HEK293 (cell line): ENCODE data around the gene AXIN1.

Source experiments
- CTCF ChIA-PET: fragments of 350-600 bp; formaldehyde crosslinking; extraction: SDS; loops from one replicate; lab custom pipeline; 2021; ENCODE audit warnings: antibody characterized with exemption; lab: Yijun Ruan, JAX
- POLR2A ChIA-PET: fragments of 300-600 bp; formaldehyde crosslinking; extraction: SDS; loops from one replicate; lab custom pipeline; 2020; ENCODE audit warnings: antibody characterized with exemption, inconsistent platforms; lab: Yijun Ruan, JAX
- H3K27ac ChIP-seq: fragments of 200-500 bp; sonication (Bioruptor generic); 2 replicates; pipeline ENCODE4 v1.5.1; 2014; ENCODE audit warnings: low read depth, low read length, control low read depth, inconsistent platforms; ENCODE audit errors: extremely low read depth
- H3K36me3 ChIP-seq, 2 experiments: fragments of 200-500 bp in 1 of 2; sonication (Bioruptor generic) in 1 of 2; 1 replicate in 1 of 2; 2 replicates in 1 of 2; pipeline ENCODE4 v1.5.1; 2014 to 2017; ENCODE audit warnings: inconsistent platforms in 2 of 2, low read length in 2 of 2; ENCODE audit not compliant: control insufficient read depth in 2 of 2, insufficient read depth in 1 of 2
- H3K4me1 ChIP-seq: fragments of 200-500 bp; sonication (Bioruptor generic); 2 replicates; pipeline ENCODE4 v1.5.1; 2014; ENCODE audit warnings: mild to moderate bottlenecking, low read length, inconsistent platforms; ENCODE audit not compliant: control insufficient read depth, insufficient read depth
- H3K4me3 ChIP-seq: 2 replicates; pipeline ENCODE4 v1.5.1; 2011; ENCODE audit warnings: low read depth, mild to moderate bottlenecking, control low read depth, low read length, moderate library complexity
- H3K9me3 ChIP-seq: fragments of 200-500 bp; sonication (Bioruptor generic); 2 replicates; pipeline ENCODE4 v1.5.1; 2014; ENCODE audit warnings: low read depth, low read length, inconsistent platforms; ENCODE audit not compliant: control insufficient read depth, insufficient read depth
- BCL11B ChIP-seq: fragments of 450-650 bp; formaldehyde crosslinking; IDR thresholded peaks from 2 replicates; pipeline ENCODE4 v1.5.1; 2016; ENCODE audit warnings: low read depth, missing biosample characterization, missing genetic modification characterization
- GLI2 ChIP-seq: fragments of 450-650 bp; formaldehyde crosslinking; IDR thresholded peaks from 2 replicates; pipeline ENCODE4; 2017; ENCODE audit warnings: missing biosample characterization, missing genetic modification characterization, low read depth, borderline replicate concordance
- PBX3 ChIP-seq: sonication (generic); formaldehyde crosslinking; IDR thresholded peaks from 2 replicates; pipeline ENCODE4 v1.8.1; 2022; ENCODE audit warnings: mild to moderate bottlenecking, moderate library complexity, missing genetic modification reagents
- PRDM2 ChIP-seq: fragments of 450-650 bp; formaldehyde crosslinking; IDR thresholded peaks from 2 replicates; pipeline ENCODE4 v1.5.1; 2016; ENCODE audit warnings: missing biosample characterization, missing genetic modification characterization, borderline replicate concordance
- ZBTB48 ChIP-seq: fragments of 450-650 bp; formaldehyde crosslinking; IDR thresholded peaks from 2 replicates; pipeline ENCODE4 v1.5.1; 2016; ENCODE audit warnings: missing biosample characterization, missing genetic modification characterization
- ZBTB6 ChIP-seq: fragments of 450-650 bp; formaldehyde crosslinking; IDR thresholded peaks from 2 replicates; pipeline ENCODE4 v1.5.1; 2017; ENCODE audit warnings: missing biosample characterization, missing genetic modification characterization
- ZEB2 ChIP-seq: fragments of 450-650 bp; formaldehyde crosslinking; IDR thresholded peaks from 2 replicates; pipeline ENCODE4 v1.5.1; 2016; ENCODE audit warnings: missing biosample characterization, missing genetic modification characterization
- ZNF140 ChIP-seq: fragments of 450-650 bp; formaldehyde crosslinking; IDR thresholded peaks from 2 replicates; pipeline ENCODE4 v1.5.1; 2016; ENCODE audit warnings: missing biosample characterization, missing genetic modification characterization
- ZNF324 ChIP-seq: fragments of 450-650 bp; formaldehyde crosslinking; IDR thresholded peaks from 2 replicates; pipeline ENCODE4 v1.5.1; 2016; ENCODE audit warnings: missing biosample characterization, missing genetic modification characterization
- ZNF561 ChIP-seq: fragments of 450-650 bp; IDR thresholded peaks from 2 replicates; pipeline ENCODE4 v1.5.1; 2018; ENCODE audit warnings: missing biosample characterization, missing genetic modification characterization, borderline replicate concordance
- ZNF585B ChIP-seq: fragments of 450-650 bp; formaldehyde crosslinking; IDR thresholded peaks from 2 replicates; pipeline ENCODE4 v1.5.1; 2016; ENCODE audit warnings: missing biosample characterization, missing genetic modification characterization
- ZNF600 ChIP-seq: fragments of 450-650 bp; formaldehyde crosslinking; IDR thresholded peaks from 2 replicates; pipeline ENCODE4 v1.5.1; 2016; ENCODE audit warnings: missing biosample characterization, missing genetic modification characterization
- ZNF629 ChIP-seq: fragments of 450-650 bp; formaldehyde crosslinking; IDR thresholded peaks from 2 replicates; pipeline ENCODE4 v1.5.1; 2017; ENCODE audit warnings: missing biosample characterization, missing genetic modification characterization
- ZNF639 ChIP-seq: fragments of 450-650 bp; formaldehyde crosslinking; IDR thresholded peaks from 2 replicates; pipeline ENCODE4 v1.5.1; 2016; ENCODE audit warnings: missing biosample characterization, missing genetic modification characterization
- ZNF777 ChIP-seq: fragments of 450-650 bp; formaldehyde crosslinking; IDR thresholded peaks from 2 replicates; pipeline ENCODE4 v1.5.1; 2017; ENCODE audit warnings: missing biosample characterization, missing genetic modification characterization, borderline replicate concordance
- ZNF785 ChIP-seq: fragments of 450-650 bp; formaldehyde crosslinking; IDR thresholded peaks from 2 replicates; pipeline ENCODE4 v1.5.1; 2016; ENCODE audit warnings: missing biosample characterization, missing genetic modification characterization
- ZNF792 ChIP-seq: fragments of 450-650 bp; formaldehyde crosslinking; IDR thresholded peaks from 2 replicates; pipeline ENCODE4 v1.5.1; 2016; ENCODE audit warnings: missing biosample characterization, missing genetic modification characterization

AXIN1 gene

GRCh38 chr16:253833-254232 is 98.7 kb downstream of the AXIN1 start:
- no peak for TF ChIP-seq ZBTB48 (tag by site-specific recombination)
- TF ChIP-seq BCL11B (tag by site-specific recombination), result no peak
- no peak for TF ChIP-seq ZBTB6 (tag by site-specific recombination)
- no peak for TF ChIP-seq ZNF777 (tag by site-specific recombination)
- TF ChIP-seq ZNF600, result no peak
- no peak for TF ChIP-seq GLI2
- TF ChIP-seq ZNF585B (tag by site-specific recombination), result no peak
- no peak for TF ChIP-seq ZEB2
- no peak for TF ChIP-seq ZNF785 (tag by site-specific recombination)
- TF ChIP-seq ZNF140 (tag by site-specific recombination), result no peak
- TF ChIP-seq ZNF629, result no peak
- no peak for TF ChIP-seq PRDM2 (tag by site-specific recombination)
- no peak for TF ChIP-seq ZNF561 (tag by site-specific recombination)
- TF ChIP-seq ZNF792, result no peak
- TF ChIP-seq ZNF324 (tag by site-specific recombination), result no peak
- no peak for TF ChIP-seq ZNF639
- no peak for TF ChIP-seq PBX3 (CRISPR knock-in tag)

More at GRCh38 chr16:253833-254232, 98.7 kb downstream of the AXIN1 start:
- CTCF ChIA-PET, result interaction anchor here (1.0 kb wide), 1 partner anchor 9 kb away, joined by 3 read pairs; no protein-coding TSS in a partner anchor
- peaks cover 5 to 28% of the 10 kb centered on the region in 2 experiments; a peak in 2 of 3 replicates for H3K36me3 ChIP-seq
- H3K4me1 ChIP-seq, result no peaks in the 10 kb centered on the region
- no peaks in the 10 kb centered on the region for H3K9me3 ChIP-seq
- H3K27ac ChIP-seq, result no peak overlapping the region
- no peak overlapping the region for H3K4me3 ChIP-seq
- POLR2A ChIA-PET, result interaction anchor here (1.1 kb wide), 1 partner anchor 19 kb away, joined by 4 read pairs; the partner anchor contains the start of gene FAM234A
